Fibroblast of lung (primary cell): ENCODE results near the gene GRM8.

Experiments
- EZH2 ChIP-seq: IDR thresholded peaks from 2 replicates; pipeline ENCODE4 v1.5.1; 2012; ENCODE audit warnings: low read length, control low read depth, mild to moderate bottlenecking; ENCODE audit errors: missing control alignments
- TF ChIP-seq, protein P1 (sequence below), 2 donors: IDR thresholded peaks in 1 of 2; conservative IDR thresholded peaks in 1 of 2; 1 replicate in 1 of 2; 2 replicates in 1 of 2; pipeline ENCODE4 v1.5.1; 2011 to 2012; ENCODE audit warnings: low read length in 2 of 2, control low read depth in 1 of 2, inconsistent platforms in 1 of 2, low read depth in 1 of 2, mild to moderate bottlenecking in 1 of 2

DNA sequence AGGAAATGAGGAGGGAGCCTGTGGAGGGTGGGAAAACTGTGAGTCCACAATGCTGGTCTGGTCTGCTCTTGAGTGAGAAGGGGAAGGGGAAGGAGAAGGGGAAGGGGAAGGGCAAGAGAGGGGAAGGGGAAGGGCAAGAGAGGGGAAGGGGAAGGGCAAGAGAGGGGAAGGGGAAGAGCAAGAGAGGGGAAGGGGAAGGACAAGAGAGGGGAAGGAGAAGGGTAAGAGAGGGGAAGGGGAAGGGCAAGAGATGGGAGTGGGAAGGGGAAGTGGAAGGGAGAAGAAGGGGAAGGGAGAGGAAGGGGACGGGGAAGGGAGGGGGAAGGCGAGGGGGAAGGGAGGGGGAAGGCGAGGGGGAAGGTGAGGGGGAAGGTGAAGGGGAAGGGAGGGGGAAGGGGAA, 213.2 kb downstream of the GRM8 start:
- TF ChIP-seq, protein P1, sequence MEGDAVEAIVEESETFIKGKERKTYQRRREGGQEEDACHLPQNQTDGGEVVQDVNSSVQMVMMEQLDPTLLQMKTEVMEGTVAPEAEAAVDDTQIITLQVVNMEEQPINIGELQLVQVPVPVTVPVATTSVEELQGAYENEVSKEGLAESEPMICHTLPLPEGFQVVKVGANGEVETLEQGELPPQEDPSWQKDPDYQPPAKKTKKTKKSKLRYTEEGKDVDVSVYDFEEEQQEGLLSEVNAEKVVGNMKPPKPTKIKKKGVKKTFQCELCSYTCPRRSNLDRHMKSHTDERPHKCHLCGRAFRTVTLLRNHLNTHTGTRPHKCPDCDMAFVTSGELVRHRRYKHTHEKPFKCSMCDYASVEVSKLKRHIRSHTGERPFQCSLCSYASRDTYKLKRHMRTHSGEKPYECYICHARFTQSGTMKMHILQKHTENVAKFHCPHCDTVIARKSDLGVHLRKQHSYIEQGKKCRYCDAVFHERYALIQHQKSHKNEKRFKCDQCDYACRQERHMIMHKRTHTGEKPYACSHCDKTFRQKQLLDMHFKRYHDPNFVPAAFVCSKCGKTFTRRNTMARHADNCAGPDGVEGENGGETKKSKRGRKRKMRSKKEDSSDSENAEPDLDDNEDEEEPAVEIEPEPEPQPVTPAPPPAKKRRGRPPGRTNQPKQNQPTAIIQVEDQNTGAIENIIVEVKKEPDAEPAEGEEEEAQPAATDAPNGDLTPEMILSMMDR (conservative IDR thresholded peaks at IDR 0.05 in 1 of 2, IDR thresholded peaks at IDR 0.05 in 1 of 2; ENCODE audit: low read depth in 1 of 2, low read length in 2 of 2), result no peak
- TF ChIP-seq EZH2, result no peak
